Medulla oblongata (tissue), 1 donor: ENCODE data around the gene LYPLA2.
"Not testable (repeated sequence)": the region's sequence is repeated elsewhere in the genome, so short reads cannot be mapped to it uniquely, and the experiment has no call there.

ENCODE experiments used
- DNase-seq: peaks from one replicate; pipeline ENCODE4 v3.0.0-alpha.2; 2015; ENCODE audit errors: extremely low spot score

The LYPLA2 gene

DNA sequence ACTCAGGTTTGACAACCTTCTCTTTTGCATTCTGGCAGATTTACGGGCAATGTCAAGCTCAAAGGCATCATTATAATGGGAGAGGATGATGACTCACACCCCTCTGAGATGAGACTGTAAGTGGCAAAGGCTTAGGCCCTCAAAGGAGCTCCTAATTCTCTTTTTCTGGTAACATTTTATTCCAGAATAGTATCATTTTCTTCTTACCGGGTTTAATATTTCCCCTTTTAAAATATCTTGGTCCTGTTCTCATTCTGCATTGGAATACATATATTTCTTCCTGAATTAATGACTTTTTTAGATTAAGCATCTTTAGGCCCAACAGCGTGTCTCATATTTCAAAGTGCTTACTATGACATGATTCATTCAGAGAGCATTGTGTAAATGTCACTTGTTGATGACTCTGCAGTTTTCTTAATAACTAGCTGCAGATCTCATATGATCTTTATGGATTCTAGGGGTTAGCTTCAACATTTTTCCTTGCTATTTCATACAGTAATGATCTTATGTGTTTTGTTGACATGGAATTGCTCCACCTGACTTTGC is 11.0 kb upstream of the LYPLA2 start:
- no peak for DNase-seq

DNA sequence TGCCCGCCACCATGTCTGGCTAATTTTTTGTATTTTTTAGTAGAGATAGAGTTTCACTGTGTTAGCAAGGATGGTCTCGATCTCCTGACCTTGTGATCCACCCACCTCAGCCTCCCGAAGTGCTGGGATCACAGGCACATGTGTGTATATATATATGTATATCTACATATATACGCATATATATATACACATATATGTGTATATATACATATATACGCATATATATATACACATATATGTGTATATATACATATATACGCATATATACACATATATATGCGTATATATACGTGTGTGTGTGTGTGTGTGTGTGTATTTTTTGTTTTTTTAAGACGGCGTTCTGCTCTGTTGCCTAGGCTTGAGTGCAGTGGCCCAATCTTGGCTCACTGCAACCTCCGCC is 7.8 kb upstream of the LYPLA2 start:
- not testable (repeated sequence) for DNase-seq

- DNase-seq, result no peak
Measured at GRCh38 chr1:23784846-23785245, 6.1 kb upstream of the LYPLA2 start.

GRCh38 chr1:23787701-23788100 is 3.2 kb upstream of the LYPLA2 start:
- DNase-seq, result no peak

DNA sequence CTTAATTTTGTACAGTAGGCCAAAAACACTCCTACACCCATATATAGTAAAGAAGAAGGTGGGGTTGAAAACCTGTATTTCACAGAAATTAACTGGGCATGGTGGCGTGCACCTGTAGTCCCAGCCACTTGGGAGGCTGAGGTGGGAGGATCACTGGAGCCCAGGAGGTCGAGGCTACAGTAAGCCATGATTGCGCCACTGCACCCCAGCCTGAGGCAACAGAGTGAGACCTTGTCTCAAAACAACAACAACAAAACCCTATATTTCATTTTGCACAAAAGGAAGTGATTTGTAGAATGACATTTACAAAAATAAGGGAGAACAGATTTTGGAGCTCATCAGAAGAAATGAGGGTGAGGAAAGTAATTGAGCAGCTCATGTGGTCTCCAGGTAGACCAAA is 2.2 kb upstream of the LYPLA2 start:
- DNase-seq, result no peak

- DNase-seq, result no peak
Measured at GRCh38 chr1:23791516-23792047, 637 bp downstream of the LYPLA2 start.

DNA sequence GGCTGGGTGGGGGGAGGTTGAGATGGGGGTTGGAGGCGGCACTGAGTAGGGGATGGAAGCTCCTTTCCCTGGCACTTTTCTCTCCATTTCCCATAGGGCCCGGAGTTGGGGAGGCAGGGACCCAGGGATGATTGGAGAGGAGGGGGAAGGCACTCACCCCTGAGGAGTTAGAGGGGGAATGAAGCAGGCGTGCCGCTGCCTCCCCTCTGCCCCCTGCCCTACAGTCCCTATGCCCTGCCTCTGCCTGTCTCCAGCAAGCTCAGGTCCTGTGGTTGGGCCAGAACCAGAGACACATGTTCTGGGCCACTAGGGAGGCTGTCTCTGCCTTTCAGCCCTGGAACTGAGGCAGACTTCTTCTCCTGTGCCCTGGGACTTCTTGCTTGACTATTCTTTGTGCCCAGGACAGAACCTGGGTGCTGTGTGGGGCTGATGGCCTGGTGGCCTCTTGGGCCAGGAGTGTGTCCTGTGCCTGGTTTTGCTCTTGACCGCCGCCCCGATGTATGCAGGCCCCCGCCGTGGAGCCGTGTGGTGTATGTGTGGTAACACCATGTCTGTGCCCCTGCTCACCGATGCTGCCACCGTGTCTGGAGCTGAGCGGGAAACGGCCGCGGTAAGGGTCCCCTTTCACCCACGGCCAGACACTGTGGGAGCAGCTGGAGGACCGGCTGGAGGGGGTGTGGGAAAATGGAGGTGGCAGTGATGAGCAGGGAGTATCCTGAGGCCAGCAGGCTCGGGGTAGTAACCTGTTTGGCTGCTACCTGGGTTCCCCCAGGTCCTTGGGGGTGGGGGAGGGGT is 1.4 kb downstream of the LYPLA2 start:
- no peak for DNase-seq

- DNase-seq, result no peak
Measured at GRCh38 chr1:23793018-23793781, 2.3 kb downstream of the LYPLA2 start.

GRCh38 chr1:23793861-23794731 is 3.2 kb downstream of the LYPLA2 start:
- DNase-seq, result no peak

GRCh38 chr1:23794732-23795182 is 3.8 kb downstream of the LYPLA2 start:
- not testable (repeated sequence) for DNase-seq

DNA sequence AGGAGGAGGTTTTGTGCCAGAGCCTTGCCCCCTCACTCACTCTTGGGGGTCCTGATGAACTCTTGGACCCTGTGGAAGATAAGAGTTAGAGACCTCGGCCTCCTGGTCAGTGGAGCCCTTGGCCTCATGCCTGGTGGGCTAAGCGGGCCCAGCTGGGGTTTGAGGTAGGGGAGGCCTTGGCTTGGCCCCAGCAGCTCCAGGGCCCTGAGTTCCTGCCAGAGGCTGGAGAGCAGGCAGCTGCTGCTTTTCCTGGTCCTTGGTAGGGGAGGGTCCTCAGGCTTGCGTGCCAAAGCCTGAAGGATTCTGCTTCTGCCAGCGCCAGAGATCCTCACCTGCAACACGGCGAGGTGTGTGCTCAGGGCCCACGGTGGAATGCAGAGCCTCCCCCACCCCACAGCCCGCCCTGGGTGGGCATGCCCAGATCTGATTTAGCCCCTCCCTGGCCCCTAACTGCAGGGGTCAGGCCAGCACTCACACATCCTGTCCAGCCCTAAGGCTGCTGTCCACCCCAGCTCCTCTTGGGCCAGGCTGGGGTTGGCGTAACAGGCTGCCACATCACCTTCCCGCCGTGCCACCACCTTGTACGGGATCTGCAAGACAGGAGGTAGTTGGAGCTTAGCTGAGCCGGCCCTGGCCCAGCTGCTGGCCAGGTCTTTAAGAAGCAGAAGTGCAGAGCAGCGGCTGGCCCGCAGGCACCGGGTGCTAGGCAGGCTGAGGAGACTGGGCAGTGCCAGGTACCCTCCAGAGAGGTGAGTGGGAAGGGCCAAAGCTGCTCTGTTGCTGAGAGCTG is 4.9 kb downstream of the LYPLA2 start:
- DNase-seq, result no peak

DNA sequence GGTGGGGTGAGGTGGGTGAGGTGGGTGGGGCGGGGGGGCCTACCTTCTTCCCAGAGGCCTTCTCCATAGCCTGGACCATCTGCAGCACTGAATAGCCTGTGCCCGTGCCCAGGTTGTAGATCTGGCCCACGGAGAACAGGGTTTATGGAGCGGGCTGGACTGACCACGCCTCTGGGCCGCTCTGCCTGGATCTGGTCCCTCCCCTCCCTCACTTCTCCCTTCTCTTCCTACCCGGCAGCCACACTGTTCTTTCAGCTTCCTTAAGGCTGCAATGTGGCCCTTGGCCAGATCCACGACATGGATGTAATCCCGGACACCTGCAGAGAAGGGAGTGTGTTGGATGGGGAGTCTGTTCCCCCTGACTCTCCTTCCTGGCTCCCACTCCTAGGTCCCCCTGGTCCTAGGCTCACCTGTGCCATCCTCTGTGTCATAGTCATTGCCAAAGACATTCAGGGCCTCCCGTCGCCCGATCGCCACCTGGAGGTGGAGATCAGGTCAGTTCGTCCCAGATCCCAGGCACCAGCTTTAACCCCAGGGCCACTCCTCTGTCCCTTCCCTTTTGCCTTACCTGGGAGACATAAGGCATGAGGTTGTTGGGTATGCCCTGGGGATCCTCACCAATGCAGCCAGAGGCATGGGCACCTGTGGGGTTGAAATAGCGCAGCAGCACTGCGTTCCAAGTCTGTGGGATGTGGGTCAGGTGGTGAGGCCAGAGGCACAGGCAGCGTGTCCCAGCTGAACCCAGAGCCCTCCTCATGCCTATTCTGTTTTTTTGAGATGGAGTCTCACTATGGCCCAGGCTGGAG is 5.7 kb downstream of the LYPLA2 start:
- no peak for DNase-seq

DNA sequence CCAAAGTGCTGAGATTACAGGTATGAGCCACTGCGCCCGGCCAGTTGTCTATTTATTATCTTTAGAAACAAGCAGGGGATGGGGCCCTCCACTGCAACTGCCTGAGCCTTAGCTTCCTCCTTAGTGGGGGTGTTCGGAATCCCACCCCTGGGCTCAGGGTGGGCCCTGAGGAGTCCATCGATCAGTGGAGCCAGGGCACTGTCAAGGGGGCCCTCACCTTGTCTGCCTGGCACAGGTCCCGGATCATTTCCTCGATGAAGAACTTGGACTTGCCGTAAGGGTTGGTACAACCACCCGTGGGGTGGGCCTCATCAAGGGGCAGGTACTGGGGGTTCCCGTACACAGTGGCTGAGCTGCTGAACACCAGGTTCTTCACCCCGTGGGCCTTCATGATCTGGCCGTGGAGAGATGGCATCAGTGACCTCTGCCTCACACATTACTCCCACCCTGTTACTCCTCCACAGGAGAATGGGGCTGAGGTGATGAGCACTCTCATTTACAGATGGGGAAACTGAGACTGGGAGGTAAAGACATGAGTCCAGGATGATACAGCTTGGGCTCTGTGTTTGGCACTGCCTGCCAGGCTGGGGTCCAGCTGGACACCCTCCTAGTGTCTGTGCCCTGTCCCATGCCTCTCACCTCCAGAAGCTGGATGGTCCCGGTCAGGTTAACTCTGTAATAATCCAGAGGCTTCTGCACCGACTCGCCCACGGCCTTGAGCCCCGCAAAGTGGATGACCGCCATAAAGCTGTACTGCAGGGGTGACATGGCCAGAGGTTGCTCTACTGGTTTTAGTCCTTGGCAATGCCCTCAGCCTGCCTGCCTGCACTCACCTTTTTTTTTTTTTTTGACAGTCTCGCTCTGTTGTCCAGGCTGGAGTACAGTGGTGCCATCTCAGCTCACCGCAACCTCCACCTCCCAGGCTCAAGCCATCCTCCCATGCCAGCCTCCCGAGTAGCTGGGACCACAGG is 6.8 kb downstream of the LYPLA2 start:
- DNase-seq, result no peak

DNA sequence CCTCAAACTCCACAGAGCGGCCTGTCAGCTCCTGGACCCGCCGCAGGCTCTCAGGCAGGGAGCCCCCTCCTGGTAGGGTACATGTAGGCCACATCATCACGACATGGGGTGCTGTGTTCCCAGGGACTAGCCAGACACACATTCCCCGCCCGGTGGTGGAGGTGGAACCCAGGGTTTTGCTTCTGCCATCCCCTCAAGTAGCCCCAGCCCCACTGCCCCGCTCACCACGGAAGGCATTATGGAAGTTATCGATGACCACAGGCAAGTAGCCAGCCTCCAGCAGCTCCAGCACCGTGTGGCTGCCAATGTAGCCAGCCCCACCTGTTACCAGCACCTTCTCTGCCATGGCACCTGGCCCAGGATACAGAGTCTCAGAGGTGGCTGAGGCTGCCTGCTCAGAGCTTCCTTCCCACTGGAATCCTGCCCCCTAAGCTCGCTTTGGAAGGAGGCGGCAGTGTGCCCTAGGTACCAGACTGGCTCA is 7.8 kb downstream of the LYPLA2 start:
- no peak for DNase-seq

DNA sequence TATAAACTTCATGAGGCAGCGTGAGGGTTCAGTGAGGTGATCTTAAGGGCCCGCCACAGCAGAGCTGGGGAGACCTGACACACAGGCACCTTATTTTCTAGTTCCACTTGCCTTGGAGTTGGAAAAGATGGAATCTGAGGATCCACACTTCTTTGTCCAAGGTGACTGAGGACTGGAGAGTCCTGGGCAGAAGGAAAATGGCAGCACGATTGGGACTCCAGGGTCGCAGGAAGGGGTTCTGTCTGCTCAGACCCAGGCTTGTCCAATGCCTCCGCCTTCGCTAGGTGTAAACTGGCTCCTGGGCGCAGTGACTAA is 8.3 kb downstream of the LYPLA2 start:
- DNase-seq, result no peak

DNA sequence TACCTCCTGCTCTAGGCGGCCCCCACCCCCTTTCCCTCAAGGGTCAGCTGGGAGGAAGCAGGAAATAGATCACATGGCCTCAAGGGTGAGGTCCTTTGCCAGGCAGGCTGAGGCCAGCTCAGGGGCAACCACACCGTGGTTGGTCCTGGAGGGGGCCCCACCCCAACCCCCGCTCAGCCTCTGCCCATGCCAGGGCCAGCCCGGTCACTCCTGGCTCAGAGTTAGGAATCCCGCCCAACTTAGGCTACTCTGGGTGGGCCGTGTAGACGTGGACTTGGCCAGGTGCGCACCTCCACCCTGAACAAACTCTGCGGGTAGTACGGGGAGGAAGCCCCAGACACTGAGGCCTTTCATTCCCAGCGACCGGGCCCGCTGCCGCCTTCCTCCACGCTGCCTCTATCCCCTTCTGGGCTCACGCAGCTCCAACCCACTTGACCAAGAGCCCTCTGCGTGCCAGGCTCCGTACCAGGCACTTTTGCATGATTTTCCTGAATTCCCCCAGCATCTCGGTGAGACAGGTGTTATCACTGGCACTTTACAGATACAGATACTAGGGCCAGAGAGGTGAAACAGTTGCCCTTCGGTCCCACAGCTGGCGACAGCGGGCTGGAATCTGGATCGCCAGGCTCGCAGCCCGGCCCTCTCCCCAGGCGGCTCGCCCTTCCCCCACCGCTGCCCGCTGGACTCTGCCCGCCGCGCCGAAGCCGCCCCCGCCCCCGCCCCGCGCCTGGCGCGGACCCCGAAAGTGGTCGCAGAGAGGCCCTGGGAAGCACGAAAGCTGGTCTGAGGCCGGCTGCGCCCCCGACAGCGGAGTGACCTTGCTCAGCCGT is 8.8 kb downstream of the LYPLA2 start:
- DNase-seq, result no peak

GRCh38 chr1:23800400-23801337 is 9.7 kb downstream of the LYPLA2 start, which contains the start of gene GALE:
GALE (minus strand) TSS chr1:23800754; CDS start chr1:23799007, 1,747 bp downstream.
- DNase-seq, result peak; percentile 95
